Activated CD8-positive, alpha-beta memory T cell treated with anti-CD3 and anti-CD28 coated beads for 24 hours (primary cell): Measurements from ENCODE around the gene SNAPC2.

ENCODE experiments used
- DNase-seq: peaks from one replicate; pipeline ENCODE4 v3.0.0-alpha.2; 2020

The SNAPC2 gene

GRCh38 chr19:7971553-7972520 lies 51.7 kb downstream of the SNAPC2 start:
- DNase-seq, result no peak
